Medulla oblongata (tissue), 1 donor: ENCODE measurements around the gene TMEM132E.
A peak's percentile ranks its signal among the peaks of the same experiment; 100 is the strongest.

ENCODE experiments used
- DNase-seq: peaks from one replicate; pipeline ENCODE4 v3.0.0-alpha.2; 2015; ENCODE audit errors: extremely low spot score

TMEM132E gene

DNA sequence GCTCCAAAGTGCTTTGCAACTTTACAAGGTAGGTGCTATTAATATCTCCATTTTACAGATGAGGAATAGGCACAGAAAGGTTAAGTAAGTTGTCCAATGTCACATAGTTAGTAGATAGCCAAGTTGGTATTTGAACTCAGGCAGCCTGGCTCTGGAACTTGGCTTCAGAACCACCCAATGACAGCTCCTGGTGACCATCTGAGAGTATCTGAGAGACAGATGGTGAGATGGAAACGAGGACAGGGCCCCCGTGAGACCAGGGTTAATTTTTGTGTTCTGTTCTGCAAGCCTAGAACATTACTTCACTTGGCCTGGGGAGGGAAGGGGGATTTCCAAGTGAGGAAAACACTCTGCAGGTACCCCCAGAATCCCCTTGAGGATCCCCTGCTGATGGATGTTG lies 9.8 kb upstream of the TMEM132E start:
- DNase-seq: no peak

DNA sequence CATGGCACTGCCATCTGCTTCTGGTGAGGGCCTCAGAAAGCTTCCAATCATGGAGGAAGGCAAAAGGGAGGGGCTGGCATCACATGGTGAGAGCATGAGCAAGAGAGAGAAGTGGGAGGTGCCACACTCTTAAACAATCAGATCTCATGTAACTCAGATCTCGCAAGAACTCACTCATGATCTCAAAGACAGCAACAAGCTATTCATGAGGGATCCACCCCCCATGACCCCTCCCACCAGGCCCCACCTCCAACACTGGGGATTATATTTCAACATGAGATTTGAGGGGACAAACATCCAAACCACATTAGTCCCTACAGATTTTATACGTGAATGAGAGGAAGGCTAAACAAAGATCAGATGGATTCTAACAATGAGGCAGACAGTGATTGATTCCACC lies 8.9 kb upstream of the TMEM132E start:
- DNase-seq: no peak

DNA sequence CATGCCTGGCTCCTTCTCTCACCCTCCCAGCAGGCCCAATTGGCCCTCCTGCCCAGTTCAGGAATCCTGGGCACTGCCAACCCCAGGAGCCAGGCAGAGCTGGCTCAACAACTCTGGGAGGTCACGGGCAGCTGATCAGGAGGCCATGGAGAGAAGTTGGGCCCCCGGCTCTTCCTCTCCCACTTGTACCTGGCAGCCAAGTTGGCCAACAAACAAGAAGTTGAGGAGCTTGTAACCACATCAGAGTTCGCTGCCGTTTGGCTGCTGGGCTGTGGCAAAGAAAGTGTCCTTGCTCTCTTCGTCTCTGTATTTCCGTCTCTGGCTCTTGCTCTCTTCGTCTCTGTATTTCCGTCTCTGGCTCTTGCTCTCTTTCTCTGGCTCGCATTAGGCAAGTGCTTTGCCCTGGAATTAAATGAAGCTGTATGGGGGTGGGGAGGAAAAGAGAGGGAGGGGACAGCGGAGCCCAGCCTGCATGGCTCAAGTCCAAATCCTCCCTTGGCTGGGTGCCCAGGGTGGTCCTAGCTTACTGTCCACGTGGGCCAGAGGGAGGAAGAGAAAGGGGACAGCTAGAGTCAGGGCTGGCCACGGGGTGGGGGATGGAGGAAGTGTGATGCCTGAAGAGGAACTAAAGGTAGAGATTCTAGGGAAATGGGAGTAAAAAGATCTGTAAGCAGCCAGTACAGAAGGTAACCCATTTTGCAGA lies 7.8 kb upstream of the TMEM132E start:
- peak; percentile 66 for DNase-seq

DNA sequence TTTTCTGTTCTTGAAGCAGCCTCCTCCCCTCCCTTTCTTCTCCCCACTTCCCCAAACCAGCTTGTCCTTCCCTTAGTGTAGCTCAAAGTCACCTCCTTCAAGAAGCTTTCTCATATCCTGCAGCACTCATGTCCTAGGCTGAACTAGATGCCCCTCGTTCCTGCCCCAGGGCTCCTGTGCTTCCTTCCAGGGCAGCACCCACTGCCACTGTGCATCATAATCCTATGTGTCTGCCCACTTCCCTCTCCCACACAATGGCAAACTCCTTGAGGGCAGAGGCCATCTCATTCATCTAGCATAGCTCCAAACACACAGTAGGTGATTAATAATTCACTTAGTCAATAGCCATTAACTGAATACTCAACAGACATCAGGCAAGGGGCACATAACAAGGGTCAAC lies 6.9 kb upstream of the TMEM132E start:
- DNase-seq: no peak

DNA sequence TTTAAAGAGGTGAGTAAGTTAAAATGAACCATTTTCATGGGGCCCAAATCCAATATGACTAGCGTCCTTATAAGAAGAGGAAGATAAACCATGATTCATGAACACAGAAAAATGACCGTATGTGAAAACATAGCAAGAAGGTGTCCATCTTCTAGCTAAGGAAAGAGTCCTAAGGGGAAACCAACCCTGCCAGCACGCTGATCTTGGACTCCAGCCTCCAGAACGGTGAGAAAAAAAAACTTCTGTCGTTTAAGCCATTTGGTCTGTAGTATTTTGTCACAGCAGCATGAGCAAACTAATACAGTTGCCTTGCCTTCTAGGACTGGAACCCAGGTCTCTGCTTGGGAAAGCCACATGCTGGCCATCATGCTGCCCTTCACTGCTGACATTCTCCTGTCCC lies 4.2 kb upstream of the TMEM132E start:
- no peak for DNase-seq

DNA sequence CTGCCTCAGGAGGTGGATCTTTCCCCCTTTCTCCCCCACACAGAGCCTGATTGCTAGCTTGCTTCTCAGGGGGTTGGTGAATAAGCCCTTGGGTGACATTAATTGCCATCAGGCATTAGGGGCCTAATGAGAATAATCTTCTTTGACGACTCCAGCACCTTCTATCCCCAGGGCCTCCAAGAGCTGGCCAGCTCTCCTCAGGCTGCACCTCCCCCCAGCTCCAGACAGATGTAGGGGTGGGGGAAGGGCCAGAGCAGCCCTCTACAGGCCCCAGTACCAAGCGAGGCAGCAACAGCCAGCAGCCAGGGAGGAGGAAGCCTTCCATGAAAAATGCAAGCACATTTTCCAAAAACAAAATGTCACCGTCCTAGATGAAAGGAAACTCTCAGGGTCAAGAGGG lies 1.4 kb upstream of the TMEM132E start:
- no peak for DNase-seq

- no peak for DNase-seq
These were observed 746 bp upstream of the TMEM132E start for GRCh38 chr17:34578656-34579016.

GRCh38 chr17:34579979-34580684 lies 750 bp downstream of the TMEM132E start:
- peak; percentile 55 for DNase-seq

DNA sequence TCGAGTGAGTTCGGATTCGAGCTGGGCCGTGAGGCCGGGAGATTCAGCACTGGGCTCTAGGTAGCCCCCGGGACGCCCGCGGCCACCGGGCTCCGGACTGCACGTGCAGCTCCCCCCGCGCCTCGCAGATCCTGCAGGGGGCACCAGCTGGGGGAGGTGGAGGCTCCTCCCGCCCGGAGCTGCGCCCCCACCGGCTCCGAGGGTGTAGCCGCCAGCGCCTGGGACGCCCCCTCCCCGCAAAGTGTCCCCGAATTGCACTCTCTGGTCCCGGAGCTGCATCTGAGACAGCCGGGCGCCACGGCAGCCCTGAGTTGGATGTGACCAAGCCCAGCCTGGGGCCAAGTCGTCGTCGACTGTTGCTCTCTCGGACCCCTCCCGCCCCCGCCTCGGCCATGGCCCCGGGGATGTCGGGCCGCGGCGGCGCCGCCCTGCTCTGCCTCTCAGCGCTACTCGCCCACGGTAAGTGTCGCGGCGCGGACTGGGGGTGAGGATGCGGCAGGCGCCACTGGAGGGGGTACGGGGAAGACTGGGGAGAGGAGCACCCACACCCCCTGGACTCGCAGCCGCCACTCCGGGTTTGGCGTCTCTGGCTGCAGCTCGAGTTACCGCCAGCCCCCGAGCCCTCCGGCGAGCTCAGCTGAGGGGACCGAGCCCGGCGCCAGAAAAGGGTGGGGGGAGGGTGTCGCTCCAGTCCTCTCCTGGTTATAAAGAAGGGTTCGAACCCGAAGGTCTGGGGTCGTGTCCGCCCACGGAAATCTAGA lies 1.5 kb downstream of the TMEM132E start:
- DNase-seq: no peak

DNA sequence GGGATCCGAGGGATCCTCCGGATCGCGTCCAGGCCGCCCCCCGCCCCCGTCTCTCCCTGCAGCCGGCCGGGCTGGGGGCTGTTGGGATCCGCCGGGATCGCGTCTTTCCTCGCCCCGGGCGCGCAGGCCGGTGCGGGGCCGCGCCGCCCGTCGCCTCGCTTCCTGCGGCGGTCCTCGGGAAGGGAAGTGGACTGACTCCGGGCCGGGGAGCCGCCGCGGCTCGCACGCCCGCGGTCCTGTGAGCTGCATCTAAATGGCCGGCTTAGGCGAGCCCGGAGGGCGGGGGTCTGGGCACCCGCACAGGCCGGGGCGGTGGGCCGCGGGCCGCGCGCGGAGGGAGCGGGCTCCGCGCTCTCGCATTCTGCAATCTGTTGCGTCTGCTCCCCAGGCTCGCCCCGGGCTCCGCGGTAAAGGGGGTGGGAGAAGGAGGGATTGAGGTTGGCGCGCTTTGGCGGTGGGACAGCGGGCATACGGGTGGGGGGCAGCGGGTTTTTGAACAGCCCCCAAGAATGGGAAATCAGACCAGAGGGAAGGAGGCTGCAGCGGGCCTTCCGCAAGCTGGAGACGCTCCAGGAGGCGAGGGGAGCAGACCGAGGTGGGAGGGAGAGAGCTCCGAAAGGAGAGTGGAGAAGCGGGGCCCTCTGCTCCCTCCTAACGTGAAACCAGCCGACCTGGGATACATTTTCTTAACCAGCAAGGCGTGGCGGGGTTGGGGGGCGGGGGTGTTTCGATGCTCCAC lies 2.2 kb downstream of the TMEM132E start:
- DNase-seq: no peak

- no peak for DNase-seq
These were observed 3.0 kb downstream of the TMEM132E start for GRCh38 chr17:34582185-34582900.

DNA sequence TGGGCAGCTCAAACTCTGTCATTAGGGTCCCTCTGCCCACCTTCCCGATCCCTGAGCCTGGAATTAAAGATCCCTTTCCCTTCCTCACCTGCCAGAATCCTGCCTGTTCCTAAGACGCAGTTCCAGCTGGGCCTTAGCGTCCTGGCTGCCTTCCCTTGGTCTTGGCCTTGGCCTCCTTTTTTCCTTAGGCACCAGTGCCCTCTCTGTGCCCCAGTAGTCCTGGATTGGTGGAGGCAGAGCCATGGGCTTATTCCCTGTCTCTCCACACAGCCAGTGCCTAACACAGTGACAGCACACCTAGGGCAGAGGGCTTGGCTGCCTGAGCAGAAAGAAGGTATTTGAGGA lies 3.5 kb downstream of the TMEM132E start:
- DNase-seq: no peak

DNA sequence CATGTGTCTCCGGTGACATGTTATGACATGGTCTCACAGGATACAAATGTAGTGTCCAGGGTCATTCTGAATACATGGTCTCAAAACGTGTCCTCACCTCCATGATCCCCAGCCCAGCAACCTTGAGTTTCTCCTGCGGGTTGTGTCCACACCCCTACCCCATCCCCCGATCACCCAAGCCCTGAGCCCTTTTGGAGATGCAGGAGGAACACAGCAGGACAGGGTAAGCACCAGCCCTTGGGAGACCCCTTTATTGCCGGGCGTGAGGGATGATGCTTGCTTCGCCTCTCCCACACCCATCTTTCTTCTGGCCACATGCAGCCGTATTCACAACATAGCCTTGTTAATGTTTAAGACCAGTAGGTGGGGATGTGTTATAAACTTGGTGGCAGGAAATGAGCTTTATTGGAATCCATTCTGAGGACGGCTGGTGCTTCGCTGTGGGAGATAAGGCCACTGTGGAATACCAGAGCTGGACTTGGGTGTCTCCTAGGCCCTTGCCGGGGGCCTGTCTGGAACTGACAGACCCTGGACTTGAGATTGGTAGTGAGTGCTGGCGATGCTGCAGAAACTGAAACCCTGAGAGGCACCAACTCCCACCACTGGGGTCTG lies 5.5 kb downstream of the TMEM132E start:
- DNase-seq: peak; percentile 51

DNA sequence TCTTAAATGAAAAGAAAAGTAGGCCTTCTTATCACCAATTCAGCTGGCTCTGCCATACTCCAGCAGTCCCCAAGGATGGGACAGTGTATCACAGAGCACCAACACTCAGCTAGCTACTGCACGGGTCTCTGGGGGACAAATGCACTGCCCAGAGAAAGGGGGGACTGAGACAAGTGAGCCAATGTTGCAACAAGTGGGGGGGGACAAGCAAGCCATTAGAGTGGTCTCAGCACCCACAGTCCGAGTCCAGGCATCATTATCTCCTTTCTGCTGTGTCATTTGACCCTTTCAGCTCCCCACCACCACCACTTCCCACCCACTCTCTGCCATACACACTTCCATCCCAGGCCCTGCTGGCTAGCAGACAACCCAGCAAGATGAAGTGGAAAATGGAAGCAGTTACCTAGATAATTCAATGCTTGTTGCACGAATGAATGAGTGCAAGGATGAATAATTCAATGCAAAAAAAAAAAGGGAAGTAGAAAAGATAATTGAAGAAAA lies 7.0 kb downstream of the TMEM132E start:
- DNase-seq: no peak

DNA sequence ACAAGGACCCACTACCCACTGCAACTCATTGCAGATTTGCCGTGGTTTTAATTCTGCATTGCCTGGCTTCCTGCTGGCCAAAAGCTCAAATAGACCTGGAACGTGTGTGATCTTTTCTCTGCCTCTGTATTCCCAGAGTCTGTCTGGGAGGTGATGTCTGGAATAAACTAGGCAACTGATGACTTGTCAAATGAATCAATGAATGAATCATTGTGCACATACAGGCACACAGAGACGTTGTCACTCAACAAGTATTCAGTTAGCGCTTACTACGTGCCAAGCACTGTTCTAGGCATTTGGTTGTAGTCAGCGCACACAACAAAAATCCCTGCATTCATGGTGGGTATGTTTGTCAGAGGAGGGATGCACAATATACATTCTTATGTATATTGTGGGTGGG lies 8.9 kb downstream of the TMEM132E start:
- no peak for DNase-seq

- DNase-seq: no peak
These were observed 10.0 kb downstream of the TMEM132E start for GRCh38 chr17:34589120-34589965.

GRCh38 chr17:34592002-34592401 lies 12.6 kb downstream of the TMEM132E start:
- no peak for DNase-seq

GRCh38 chr17:34596920-34597319 lies 17.5 kb downstream of the TMEM132E start:
- no peak for DNase-seq

DNA sequence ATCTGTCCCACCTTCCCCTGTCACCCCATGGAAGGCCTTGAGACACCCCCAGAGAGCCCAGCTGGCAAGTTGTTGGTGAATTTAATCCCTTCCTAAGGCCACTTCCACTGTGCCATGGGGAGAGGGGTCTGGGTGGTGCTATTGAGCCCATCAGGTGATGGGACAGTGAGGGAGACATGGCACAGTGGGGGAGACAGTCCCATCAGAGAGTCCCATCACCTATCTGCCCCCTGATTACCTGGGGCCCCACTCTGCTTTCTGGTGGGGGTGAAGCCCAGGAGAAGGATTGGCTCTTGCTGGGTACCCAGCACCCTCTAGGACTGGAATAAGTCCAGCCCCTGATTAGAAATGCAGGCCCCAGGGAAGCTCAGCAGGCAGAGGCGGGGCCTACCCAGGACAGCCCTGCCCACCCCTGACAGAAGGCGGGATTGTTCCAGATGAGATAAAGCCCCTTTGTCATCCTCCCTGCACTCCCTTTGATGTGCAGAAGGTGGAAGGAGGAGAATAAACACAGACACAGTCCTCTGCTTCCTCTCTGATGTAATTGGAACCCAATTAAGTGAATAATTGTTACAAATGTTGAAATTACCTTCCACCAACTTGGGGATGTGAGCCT lies 18.9 kb downstream of the TMEM132E start:
- DNase-seq: peak; percentile 91

GRCh38 chr17:34601416-34601815 lies 22.0 kb downstream of the TMEM132E start:
- DNase-seq: no peak
